SKM-1 (cell line): Measurements from ENCODE around the gene HLF.

Source experiments
- DNase-seq: peaks from one replicate; lab custom pipeline; 2025; ENCODE audit not compliant: unreplicated experiment; lab: John Stamatoyannopoulos, UW

Gene HLF

GRCh38 chr17:55348749-55349354, 84.1 kb downstream of the HLF start:
- DNase-seq: peak; percentile 37

DNA sequence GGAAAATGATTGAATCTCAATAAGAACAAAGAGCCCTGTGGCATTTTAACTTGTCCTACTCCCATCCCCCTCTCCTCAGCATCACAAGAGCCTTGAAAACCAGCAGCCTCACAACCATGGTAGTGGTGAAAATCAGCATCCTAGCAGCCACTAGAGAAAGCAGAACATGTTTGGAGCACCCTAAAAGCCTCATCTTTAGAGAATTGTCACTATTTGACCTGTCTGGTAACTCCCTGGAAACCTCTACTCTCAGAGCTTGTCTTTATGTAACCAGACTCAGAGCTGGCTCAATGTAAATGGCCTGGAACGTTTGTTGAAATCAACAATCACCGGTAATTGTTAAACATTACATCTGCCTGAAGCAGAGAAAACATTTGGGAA, 86.1 kb downstream of the HLF start:
- peak; percentile 5 for DNase-seq

DNA sequence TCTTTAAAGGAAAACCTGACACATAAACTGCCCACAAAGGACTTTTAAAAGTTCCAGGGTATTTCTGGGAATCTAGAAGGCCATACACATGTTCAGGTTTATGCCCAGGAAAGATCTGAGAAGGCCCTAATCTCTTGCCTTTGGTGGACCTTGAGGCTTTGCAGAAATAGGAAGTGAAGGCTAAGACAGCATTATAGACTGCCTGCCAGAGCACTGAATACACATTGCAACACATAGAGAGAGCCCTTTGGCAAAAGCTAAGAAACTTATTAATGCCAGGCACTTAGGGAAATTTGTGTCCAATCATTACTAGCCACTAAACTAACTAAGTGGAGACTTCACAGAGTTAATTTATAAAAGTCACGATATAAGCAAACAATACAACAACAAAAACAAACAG, 86.5 kb downstream of the HLF start:
- peak; percentile 30 for DNase-seq

GRCh38 chr17:55354010-55354409, 89.2 kb downstream of the HLF start:
- DNase-seq: no peak

- no peak for DNase-seq
These were observed 90.2 kb downstream of the HLF start for GRCh38 chr17:55354941-55355340.

- DNase-seq: peak; percentile 62
These were observed 91.9 kb downstream of the HLF start for GRCh38 chr17:55356434-55357328.

DNA sequence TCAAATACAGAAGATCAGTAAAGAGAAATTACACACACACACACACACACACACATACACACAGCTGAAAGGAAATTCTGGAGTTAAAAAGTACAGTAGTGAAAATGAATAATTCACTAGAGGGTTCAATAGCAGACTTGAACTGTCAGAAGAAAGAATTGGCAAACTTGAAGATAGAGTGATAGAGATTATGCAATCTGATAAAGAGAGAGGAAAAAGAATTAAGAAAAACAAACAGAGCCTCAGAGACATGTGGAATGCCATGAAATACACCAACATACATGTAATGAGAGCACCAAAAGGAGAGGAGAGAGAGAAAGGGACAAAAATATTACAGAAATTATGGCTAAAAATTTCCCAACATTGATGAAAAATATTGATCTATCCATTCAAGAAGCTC, 96.2 kb downstream of the HLF start:
- no peak for DNase-seq

DNA sequence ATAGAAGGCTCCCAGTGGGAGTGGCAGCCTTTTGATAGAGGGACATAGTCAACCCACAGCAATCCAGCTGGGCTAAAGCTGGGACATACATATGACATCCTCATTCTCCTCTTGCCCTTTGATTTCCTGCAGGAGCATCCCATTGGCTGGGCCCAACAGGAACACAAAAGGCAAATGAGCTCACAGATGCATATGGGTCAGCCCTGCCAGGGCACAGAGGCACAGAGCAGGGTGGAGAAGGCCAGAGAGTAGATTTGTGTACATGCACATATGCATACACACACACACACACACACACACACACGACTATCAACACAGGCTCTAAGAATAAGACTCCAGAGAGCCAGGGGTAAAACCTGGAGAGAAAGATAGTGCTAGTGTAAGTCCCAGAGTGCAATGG, 98.3 kb downstream of the HLF start:
- DNase-seq: no peak

DNA sequence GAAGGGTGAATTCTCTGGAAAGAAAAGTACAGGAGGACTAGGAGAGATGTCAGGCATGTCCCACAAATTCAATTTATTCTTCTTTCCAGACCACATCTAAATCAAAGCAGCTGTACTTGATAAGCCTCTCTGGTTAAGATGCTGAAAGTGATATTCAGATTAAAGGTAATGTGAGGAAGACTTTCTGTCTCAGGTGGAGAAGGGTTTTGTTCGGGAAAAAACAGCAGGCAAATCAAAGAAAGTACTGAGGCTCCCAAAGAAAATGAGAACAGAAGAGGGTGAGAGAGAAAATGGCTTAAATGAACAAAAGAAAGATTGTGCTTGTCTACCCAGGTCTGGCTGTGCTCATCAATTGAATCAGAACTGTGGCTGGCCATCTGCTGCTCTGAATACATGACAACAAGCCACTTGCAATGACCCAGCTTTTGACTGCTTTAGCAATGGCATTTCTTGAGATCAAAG, 101.3 kb downstream of the HLF start:
- no peak for DNase-seq

GRCh38 chr17:55368706-55369105, 103.9 kb downstream of the HLF start:
- DNase-seq: no peak
